ENCODE data around the gene PCARE.
A peak's percentile ranks its signal among the peaks of the same experiment; 100 is the strongest.
"Not testable (repeated sequence)": the region's sequence is repeated elsewhere in the genome, so short reads cannot be mapped to it uniquely, and the experiment has no call there.

The PCARE gene

GRCh38 chr2:29074411-29074810 lies at the start of gene PCARE:
PCARE (minus strand) TSS chr2:29074523; CDS start chr2:29074261, 262 bp downstream.
- no peak for DNase-seq (ENCODE audit: low read depth in 1 of 2, low spot score in 1 of 2)

GRCh38 chr2:29123617-29124349 lies 49.5 kb upstream of the PCARE start:
- DNase-seq (ENCODE audit: low read depth in 1 of 2, low spot score in 1 of 2) = no peak

GRCh38 chr2:29120846-29121245 lies 46.5 kb upstream of the PCARE start:
- DNase-seq (ENCODE audit: low read depth in 1 of 2, low spot score in 1 of 2) = no peak

GRCh38 chr2:29119211-29119610 lies 44.9 kb upstream of the PCARE start:
- DNase-seq (ENCODE audit: low read depth in 1 of 2, low spot score in 1 of 2) = no peak

GRCh38 chr2:29117636-29118303 lies 43.4 kb upstream of the PCARE start:
- no peak for DNase-seq (ENCODE audit: low read depth in 1 of 2, low spot score in 1 of 2)

GRCh38 chr2:29115797-29116781 lies 41.8 kb upstream of the PCARE start:
- DNase-seq (ENCODE audit: low read depth in 1 of 2, low spot score in 1 of 2) = peak; percentile 36 to 38

GRCh38 chr2:29114946-29115609 lies 40.8 kb upstream of the PCARE start, which contains the start of gene CLIP4:
CLIP4 (plus strand) TSS chr2:29115415; CDS start chr2:29121389, 5,974 bp downstream.
- peak; percentile 31 to 66 for DNase-seq (ENCODE audit: low read depth in 1 of 2, low spot score in 1 of 2)

- no peak for DNase-seq (ENCODE audit: low read depth in 1 of 2, low spot score in 1 of 2)
Observed at GRCh38 chr2:29114586-29114945, 40.2 kb upstream of the PCARE start.

- no peak for DNase-seq (ENCODE audit: low read depth in 1 of 2, low spot score in 1 of 2)
Observed at GRCh38 chr2:29113891-29114321, 39.6 kb upstream of the PCARE start.

- DNase-seq (ENCODE audit: low read depth in 1 of 2, low spot score in 1 of 2) = no peak
Observed at GRCh38 chr2:29113027-29113686, 38.8 kb upstream of the PCARE start.

GRCh38 chr2:29112379-29112778 lies 38.1 kb upstream of the PCARE start:
- DNase-seq (ENCODE audit: low read depth in 1 of 2, low spot score in 1 of 2) = no peak

- DNase-seq (ENCODE audit: low read depth in 1 of 2, low spot score in 1 of 2) = no peak
Observed at GRCh38 chr2:29110916-29111535, 36.7 kb upstream of the PCARE start.

- no peak for DNase-seq (ENCODE audit: low read depth in 1 of 2, low spot score in 1 of 2)
Observed at GRCh38 chr2:29109246-29109645, 34.9 kb upstream of the PCARE start.

- DNase-seq (ENCODE audit: low read depth in 1 of 2, low spot score in 1 of 2) = no peak
Observed at GRCh38 chr2:29108225-29108624, 33.9 kb upstream of the PCARE start.

- DNase-seq (ENCODE audit: low read depth in 1 of 2, low spot score in 1 of 2) = not testable (repeated sequence)
Observed at GRCh38 chr2:29107547-29107946, 33.2 kb upstream of the PCARE start.

- no peak for DNase-seq (ENCODE audit: low read depth in 1 of 2, low spot score in 1 of 2)
Observed at GRCh38 chr2:29106980-29107388, 32.7 kb upstream of the PCARE start.

GRCh38 chr2:29106256-29106655 lies 31.9 kb upstream of the PCARE start:
- DNase-seq (ENCODE audit: low read depth in 1 of 2, low spot score in 1 of 2) = no peak

GRCh38 chr2:29105375-29105774 lies 31.1 kb upstream of the PCARE start:
- no peak for DNase-seq (ENCODE audit: low read depth in 1 of 2, low spot score in 1 of 2)

GRCh38 chr2:29104688-29105087 lies 30.4 kb upstream of the PCARE start:
- DNase-seq (ENCODE audit: low read depth in 1 of 2, low spot score in 1 of 2) = no peak

- no peak for DNase-seq (ENCODE audit: low read depth in 1 of 2, low spot score in 1 of 2)
Observed at GRCh38 chr2:29100564-29100963, 26.2 kb upstream of the PCARE start.

Measured in activated T-helper 1 cell treated with anti-CD3 and anti-CD28 coated beads, Interleukin-2, amount 50 U/mL, for 16 hours (primary cell).